Measurements from ENCODE around the gene GABRR2. TPM values are rescaled to one million over a fixed set of nuclear protein-coding genes. Genes with fewer than 3 reads are reported as not detected.
A peak's percentile ranks its signal among the peaks of the same experiment; 100 is the strongest.

The GABRR2 gene
- total RNA-seq, 1 donor: 0.09 TPM

DNA sequence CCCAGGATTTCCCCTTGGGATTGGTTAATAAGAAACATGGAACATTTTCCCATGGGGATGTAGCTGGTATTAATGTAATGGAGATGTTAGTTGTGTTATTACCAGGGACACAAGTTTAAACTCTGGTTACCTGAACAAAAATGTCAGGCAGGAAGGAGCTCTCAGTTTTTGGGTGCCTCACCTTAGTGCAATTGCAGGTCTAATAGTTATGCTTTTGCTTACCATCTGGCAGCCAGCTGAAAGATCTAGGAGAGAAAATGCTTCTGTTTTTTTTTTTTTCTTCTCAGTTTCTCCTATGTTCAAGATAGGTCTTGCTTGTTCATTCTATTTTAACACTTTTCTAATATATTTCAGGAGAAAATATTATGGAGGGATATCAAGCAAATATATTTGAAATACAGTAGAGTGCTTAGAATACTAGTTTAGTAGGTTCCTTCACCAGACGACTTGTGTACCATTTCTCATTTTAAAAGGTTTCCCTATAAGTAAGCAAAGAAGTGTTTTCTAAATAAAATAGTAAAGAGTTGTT lies 41.6 kb upstream of the GABRR2 start:
- H3K4me3 ChIP-seq (ENCODE audit: low read depth, low read length): no peak overlapping the region
- DNase-seq (ENCODE audit: low read depth): no peak
- TF ChIP-seq, protein P1, sequence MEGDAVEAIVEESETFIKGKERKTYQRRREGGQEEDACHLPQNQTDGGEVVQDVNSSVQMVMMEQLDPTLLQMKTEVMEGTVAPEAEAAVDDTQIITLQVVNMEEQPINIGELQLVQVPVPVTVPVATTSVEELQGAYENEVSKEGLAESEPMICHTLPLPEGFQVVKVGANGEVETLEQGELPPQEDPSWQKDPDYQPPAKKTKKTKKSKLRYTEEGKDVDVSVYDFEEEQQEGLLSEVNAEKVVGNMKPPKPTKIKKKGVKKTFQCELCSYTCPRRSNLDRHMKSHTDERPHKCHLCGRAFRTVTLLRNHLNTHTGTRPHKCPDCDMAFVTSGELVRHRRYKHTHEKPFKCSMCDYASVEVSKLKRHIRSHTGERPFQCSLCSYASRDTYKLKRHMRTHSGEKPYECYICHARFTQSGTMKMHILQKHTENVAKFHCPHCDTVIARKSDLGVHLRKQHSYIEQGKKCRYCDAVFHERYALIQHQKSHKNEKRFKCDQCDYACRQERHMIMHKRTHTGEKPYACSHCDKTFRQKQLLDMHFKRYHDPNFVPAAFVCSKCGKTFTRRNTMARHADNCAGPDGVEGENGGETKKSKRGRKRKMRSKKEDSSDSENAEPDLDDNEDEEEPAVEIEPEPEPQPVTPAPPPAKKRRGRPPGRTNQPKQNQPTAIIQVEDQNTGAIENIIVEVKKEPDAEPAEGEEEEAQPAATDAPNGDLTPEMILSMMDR (IDR thresholded peaks at IDR 0.05; ENCODE audit: insufficient read depth, low read length): no peak

DNA sequence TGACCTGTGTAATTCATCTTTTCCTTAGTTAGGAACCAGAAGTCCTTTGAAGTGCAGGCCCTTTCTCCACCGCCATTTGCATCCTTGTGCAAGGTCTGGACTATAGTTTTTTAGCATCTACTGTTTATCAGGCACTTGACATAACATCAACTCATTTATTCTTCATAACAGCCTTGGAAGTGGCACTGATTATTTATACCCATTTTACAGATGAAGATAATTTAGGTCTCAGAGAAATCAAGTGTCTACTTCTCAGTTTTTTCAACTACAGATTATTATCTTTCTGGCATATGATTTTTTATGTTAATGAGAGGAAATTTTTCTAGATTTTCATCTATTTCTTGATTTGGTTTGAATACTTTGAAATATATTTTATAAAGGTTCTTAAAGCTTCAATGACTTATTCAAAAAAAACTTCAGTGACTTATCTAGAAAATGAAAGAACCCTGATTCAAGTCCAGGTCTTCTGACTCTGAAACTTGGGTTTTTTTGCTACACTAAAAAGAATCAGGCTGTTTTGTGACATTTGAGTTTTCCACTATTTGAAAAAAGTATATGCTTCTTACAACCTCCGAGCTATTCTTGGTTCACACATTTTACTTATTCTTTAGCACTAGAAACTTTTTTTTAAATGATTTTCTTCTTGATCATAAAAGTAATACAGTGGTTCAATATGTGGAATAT lies 40.6 kb upstream of the GABRR2 start:
- TF ChIP-seq, protein P1 (IDR thresholded peaks at IDR 0.05; ENCODE audit: insufficient read depth, low read length): no peak
- DNase-seq (ENCODE audit: low read depth): no peak
- no peak overlapping the region for H3K4me3 ChIP-seq (ENCODE audit: low read depth, low read length)

DNA sequence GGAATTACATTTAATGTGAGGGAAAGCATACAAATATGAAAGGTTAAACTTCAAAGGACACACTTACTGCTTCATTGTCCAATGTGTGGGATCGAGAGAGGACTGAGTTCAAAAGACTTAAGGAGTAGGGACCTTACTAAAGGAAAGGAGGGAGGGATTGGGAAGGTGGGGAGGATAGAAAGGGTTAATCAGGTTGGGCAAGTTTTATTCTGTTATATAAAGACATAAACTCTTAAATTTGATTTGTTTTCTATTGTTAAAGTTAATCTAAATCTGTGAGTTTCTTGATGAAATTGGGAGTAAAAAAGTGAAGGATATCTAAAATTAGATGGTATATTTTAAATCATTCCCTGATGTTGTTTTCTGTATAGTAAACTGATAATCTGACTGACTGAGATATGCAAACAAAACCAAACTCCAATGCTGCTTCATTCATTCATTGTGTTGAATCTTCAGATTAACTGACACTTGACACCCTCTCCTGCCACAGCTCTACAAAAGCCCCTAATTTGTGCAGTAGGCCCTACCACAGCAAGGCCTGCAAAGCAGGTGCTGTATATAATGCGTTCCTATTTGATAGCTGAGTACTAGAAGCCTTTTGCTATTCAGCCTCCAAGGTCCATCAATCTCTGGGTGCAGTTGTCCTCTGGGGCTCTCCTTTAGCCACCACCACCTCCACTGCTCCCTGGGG lies 38.7 kb upstream of the GABRR2 start:
- H3K4me3 ChIP-seq (ENCODE audit: low read depth, low read length): no peak overlapping the region

DNA sequence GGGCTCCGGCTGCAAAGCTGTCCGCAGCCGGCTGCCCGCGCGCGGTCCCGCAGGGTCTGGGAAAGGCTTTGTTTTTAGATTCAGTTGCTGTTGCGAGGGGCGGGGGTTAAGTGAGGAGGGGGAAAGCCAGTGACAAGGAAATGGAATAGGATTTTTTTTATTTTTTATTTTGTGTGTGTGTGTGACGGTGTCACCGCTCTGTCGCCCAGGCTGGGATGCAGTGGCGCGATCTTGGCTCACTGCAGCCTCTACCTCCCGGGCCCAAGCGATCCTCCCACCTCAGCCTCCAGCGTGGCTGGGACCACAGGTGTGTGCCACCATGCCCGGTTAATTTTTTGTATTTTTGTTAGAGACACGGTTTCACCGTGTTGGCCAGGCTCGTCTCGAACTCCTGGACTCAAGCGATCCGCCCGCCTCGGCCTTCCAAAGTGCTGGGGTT lies 38.0 kb upstream of the GABRR2 start:
- TF ChIP-seq, protein P1 (IDR thresholded peaks at IDR 0.05; ENCODE audit: insufficient read depth, low read length): no peak
- H3K4me3 ChIP-seq (ENCODE audit: low read depth, low read length): peak overlapping the region; percentile 91
- no peak for DNase-seq (ENCODE audit: low read depth)

More for the DNA sequence above, 38.7 kb upstream of the GABRR2 start:
- TF ChIP-seq, protein P1 (IDR thresholded peaks at IDR 0.05; ENCODE audit: insufficient read depth, low read length): no peak
- DNase-seq (ENCODE audit: low read depth): no peak

DNA sequence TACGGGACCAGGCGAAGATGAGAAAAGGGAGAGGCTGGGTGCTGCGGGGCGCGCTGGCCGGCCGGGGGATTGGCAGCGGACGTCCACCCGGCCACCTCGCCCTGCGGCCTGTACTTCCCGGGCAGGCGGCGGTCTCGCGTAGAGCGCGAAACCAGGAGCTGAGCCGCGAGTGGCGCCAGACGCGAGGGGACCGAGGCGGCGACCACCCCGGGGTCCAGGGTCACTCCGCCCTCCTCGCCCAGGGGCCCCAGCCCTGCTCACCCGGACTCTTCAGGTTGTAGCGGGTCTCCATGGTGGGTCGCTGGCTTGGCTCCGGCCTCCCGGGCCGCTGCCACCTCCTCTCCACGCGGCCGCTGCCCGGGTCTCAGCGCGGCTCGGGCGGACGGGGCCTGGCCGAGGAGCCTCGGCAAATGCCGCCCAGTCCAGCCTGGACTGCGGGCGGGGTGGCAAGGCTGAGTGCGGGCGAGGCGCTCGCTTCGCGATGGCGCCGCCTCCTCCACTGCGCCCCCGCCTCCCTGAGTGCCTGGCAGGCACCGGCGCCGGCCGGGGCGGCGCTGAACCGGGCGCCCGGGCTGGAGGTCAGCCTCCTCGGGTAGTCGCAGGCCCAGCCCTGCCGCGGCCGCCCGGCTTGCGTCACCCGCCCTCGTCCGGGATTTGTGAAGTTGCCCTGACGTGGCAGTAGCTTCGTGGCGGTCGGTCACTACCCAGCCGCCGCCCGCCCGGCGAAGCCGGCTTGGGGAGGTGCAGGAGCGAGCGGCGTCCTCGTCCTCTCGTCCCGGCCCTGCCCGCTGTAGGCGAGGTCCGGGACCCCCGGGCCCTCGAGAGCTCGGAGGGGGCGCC lies 37.4 kb upstream of the GABRR2 start, which contains the start of gene UBE2J1:
Gene UBE2J1, minus strand, starts transcription at position 445 of the 840 bp plus-strand sequence. Its CDS starts 153 bp downstream, at position 292.
- peak; percentile 92 for DNase-seq (ENCODE audit: low read depth)
- TF ChIP-seq, protein P1 (IDR thresholded peaks at IDR 0.05; ENCODE audit: insufficient read depth, low read length): no peak
- peak within 1 kb of the TSS; percentile 91 for H3K4me3 ChIP-seq (ENCODE audit: low read depth, low read length)

DNA sequence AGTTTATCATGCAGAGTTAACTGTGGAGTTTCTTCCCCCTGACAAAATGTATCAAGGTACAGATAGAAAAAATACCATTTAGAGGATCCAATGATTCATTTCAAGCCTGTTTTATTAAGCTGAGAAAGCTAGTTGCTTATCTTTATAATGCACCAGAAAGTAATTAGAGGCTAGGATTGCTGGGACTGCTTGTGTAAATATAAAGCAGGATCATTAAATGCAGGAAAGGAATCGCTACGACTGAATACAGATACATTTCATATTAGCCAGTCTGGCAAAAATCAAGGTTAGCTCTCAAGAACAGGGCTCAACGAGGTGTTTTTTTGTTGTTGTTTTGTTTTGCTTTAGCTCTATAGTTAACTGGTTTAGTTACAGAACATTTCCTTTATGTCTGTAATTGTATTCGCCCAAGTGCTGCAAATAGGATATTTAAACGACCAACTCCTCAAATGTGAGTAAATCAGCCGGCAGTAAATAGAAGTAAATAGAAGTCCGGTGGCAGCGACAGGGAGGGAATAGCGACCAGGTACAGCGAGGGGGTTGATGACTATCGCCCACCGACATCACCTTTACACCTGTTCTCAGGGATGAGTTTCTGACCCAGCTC lies 36.7 kb upstream of the GABRR2 start:
- H3K4me3 ChIP-seq (ENCODE audit: low read depth, low read length): peak overlapping the region; percentile 91
- TF ChIP-seq, protein P1 (IDR thresholded peaks at IDR 0.05; ENCODE audit: insufficient read depth, low read length): no peak
- peak; percentile 17 for DNase-seq (ENCODE audit: low read depth)

All from fibroblast of the aortic adventitia (primary cell).